Epithelial cell of proximal tubule (primary cell): ENCODE measurements around the gene TESPA1. TPM values are rescaled to one million over a fixed set of nuclear protein-coding genes. Genes with fewer than 3 reads are reported as not detected.

Experiments
- DNase-seq: peaks from one replicate; pipeline ENCODE4 v3.0.0-alpha.2; 2011; ENCODE audit warnings: low read depth
- H3K4me3 ChIP-seq: 2 replicates; pipeline ENCODE4 v1.5.1; 2011; ENCODE audit warnings: low read depth, mild to moderate bottlenecking, low read length
- CTCF ChIP-seq: conservative IDR thresholded peaks from 2 replicates; pipeline ENCODE4 v1.5.1; 2012; ENCODE audit warnings: low read depth, mild to moderate bottlenecking, low read length
- total RNA-seq: library from RNA; depleted of rRNA; stranded (reverse); fragments of >200 nt; gene quantifications from 2 replicates; pipeline ENCODE4 v1.2.3, GENCODE V29; 2015

TESPA1 gene
- total RNA-seq, 1 donor from 2014 or later = not detected

- TF ChIP-seq CTCF = peak; percentile 75
- H3K4me3 ChIP-seq = no peak overlapping the region
- no peak for DNase-seq
Observed at GRCh38 chr12:54958048-54958658, 26.4 kb downstream of the TESPA1 start.

- H3K4me3 ChIP-seq = no peak overlapping the region
- no peak for DNase-seq
- TF ChIP-seq CTCF = no peak
Observed at GRCh38 chr12:54956818-54957641, 27.5 kb downstream of the TESPA1 start.

- TF ChIP-seq CTCF = no peak
- DNase-seq = no peak
Observed at GRCh38 chr12:54956322-54956721, 28.2 kb downstream of the TESPA1 start.

GRCh38 chr12:54954801-54955200, 29.8 kb downstream of the TESPA1 start:
- DNase-seq = no peak
- no peak for TF ChIP-seq CTCF
- H3K4me3 ChIP-seq = no peak overlapping the region

More at GRCh38 chr12:54956322-54956721, 28.2 kb downstream of the TESPA1 start:
- no peak overlapping the region for H3K4me3 ChIP-seq

GRCh38 chr12:54954228-54954627, 30.3 kb downstream of the TESPA1 start:
- TF ChIP-seq CTCF = no peak
- no peak for DNase-seq
- H3K4me3 ChIP-seq = no peak overlapping the region

GRCh38 chr12:54950071-54950727, 34.4 kb downstream of the TESPA1 start:
- TF ChIP-seq CTCF = no peak
- no peak overlapping the region for H3K4me3 ChIP-seq

More at GRCh38 chr12:54950071-54950727, 34.4 kb downstream of the TESPA1 start:
- DNase-seq = no peak
